Stimulated activated CD8-positive, alpha-beta memory T cell treated with anti-CD3 and anti-CD28 coated beads, Interleukin-2, amount 100 ng/mL, for 48 hours (primary cell): Measurements from ENCODE around the gene CAMK1G.

ENCODE experiments used
- DNase-seq, 2 donors: peaks; one replicate each; pipeline ENCODE4 v3.0.0-alpha.2; 2020; ENCODE audit warnings: low read depth in 2 of 2

Gene CAMK1G

DNA sequence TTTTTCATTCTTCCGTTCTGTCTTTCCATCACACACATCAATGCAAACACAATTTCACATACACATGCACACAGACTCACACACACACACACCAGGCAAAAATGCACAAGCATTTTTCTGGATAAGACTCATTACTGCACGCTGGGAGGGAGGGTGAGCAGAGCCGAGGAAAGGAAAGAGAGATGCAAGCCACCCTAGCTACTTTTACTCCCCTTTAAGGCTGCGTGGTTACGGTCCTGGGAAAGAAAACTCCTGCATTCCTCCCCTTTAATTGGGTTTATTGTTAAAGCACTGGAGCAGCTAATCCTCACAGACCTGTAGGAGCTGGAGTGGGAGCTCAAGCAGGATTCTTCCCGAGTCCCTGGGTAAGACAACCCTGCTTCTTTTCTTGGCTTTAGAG, at the start of gene CAMK1G:
Gene CAMK1G (plus strand): TSS at position 307 of the 400 bp plus-strand sequence. CDS start 11,270 bp downstream, outside the sequence.
- no peak for DNase-seq

DNA sequence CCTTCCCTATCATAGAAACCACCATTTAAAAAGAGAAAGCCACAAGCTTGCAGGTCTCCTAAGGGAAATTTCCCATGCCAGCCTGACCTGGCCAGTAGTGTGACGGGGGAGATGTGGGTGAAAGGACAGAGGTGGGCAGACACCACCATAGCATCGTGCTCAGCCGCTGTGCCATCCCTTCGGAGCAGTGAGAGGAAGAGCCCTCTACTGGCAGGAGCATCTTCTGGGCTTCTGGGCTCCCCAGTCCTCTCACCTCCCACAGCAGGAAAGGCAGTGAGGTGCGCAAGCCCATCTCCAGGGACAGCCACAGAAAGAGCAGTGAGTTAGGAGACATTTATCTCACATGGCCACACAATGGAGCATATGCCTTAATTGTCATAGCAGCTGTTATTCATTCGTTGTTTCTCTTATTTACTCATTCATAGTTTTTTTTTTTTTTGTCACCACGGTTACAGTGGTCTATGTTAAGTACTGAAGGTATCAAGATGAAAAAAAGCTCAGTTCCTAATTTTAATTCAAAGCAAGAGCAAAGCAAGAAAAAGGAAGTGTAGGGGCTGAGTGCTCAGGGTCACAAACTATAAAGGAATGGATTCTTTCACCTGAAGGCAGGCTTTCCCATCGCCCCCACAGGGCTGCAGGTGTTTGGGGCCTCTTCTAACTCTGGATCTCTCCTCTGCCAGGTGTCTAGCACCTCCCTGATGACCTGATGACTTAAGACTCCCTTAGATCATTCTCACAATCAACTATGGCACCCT, 48.8 kb upstream of the CAMK1G start:
- DNase-seq: no peak

DNA sequence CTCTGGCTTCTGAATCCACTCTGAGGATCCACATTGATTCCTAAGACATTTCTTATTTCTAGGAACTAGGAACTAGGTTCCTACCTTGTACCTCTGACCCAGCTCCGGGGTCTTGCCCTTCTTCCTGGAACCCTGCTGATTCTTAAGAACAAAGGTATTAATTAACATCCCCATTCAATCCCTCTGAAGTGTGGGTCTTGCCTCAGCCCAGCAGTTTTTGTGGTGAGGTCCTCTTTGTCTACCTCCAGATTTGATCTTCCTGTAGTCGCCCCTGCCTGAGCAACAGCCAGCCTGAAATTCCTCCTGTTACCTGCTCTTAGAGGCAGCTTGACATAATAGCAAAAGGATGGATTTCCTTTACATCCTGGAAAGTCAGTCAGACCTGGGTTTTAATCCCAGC, 46.7 kb upstream of the CAMK1G start:
- no peak for DNase-seq

DNA sequence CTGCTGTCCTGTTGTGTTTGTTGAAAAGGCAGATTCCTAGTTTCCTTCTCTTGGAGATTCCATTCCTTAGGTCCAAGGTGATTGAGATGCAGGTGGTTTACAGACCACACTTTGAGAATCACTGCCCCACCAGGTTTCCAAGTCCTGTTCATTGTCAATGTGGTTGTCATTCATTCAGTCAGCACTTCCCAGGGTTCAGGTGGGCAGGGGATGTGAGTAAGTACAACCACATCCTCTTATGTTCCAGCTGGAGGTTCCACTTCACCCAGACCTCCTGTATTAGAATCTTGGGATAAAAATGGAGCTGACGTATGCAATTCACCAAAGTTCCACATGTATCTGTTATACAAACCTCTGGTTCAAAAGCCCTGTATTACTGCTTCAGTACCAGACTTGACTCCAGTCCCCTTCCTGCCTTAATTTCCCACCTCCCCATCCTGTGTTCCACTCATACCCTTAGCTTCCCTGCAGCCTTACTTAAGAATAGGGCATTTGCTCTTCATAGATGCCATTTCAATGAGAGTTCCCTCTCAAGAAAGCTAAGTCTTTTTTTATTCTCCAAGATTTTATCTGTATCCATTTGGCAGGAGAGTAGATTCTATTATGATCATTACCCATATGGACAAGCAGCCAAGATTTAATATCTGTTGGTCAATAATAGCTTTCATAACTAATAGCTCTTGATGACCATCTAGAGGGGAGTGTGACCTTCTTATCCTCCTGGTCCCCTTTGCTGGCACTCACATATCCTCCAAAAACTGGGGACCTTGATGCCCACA, 46.0 kb upstream of the CAMK1G start:
- no peak for DNase-seq

DNA sequence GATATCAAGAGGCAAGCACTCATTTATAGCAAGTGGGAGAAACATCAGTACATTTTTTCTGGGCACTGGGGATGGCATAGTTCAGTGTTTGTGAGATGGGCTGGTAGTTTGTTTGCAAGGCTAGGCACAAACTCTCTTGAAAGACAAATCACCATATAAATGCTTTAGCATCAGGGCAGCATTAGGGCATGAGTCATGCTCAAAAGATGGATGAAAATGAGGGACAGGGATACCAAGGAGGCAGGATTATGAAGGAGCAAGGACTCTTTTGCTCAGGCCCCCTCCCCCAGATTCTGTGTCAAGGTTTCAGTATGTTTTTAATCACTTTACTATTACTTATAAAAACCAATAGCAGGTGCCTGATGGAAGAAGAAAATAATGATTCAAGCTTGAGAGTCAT, 43.9 kb upstream of the CAMK1G start:
- DNase-seq: no peak

DNA sequence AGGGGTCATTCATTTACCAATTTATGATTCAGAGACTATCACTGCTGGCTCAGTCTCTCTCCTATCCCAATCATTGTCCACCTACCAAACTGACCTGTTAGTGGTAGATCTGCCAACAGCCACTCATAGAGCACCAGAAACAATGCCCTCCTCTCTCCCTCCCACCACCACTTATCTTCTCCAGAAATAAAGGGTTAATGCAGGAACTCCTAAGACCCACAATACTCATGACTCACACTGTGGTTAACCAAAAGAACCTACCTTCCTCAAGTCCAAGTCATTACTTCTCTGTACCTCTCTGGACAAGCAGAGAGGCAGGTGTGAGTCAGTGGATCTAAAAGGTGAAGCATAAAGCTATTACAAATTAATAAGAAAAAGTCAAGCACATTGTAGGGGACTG, 40.9 kb upstream of the CAMK1G start:
- no peak for DNase-seq

DNA sequence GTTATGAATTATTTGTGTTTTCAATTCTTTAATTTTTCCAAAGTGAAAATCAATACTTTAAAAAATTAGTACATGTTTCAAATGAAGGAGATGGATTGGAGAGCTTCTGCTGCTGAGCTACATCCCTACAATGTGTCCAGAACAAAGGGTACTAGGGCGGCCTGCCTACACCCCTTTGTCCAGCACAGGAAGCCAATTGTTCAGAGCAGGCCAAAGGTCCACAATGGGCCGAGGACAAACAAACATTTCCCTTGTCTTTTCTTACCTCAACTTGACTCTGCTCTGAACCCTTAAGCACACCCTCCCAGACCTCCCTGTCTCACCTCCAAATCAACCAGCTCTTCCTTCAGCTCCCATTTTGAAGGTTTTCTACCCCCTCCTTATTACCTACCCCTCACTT, 39.4 kb upstream of the CAMK1G start:
- DNase-seq: no peak

DNA sequence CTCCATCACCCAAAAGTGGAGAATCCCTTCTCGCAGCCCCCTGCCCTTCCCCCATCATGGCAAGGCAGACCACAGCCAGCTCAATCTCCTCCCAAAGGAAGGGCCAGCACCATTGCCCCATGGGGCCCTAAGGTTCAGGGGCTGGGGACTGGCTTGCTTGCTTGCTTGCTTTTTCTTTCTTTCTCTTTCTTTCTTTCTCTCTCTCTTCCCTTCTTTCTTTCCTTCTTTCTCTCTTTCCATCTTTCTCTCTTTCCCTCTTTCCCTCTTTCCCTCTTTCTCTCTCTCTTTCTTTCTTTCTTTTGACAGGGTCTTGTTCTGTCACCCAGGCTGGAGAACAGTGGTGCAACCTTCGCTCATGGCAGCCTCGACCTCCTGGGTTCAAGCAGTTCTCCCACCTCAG, 38.1 kb upstream of the CAMK1G start:
- no peak for DNase-seq

DNA sequence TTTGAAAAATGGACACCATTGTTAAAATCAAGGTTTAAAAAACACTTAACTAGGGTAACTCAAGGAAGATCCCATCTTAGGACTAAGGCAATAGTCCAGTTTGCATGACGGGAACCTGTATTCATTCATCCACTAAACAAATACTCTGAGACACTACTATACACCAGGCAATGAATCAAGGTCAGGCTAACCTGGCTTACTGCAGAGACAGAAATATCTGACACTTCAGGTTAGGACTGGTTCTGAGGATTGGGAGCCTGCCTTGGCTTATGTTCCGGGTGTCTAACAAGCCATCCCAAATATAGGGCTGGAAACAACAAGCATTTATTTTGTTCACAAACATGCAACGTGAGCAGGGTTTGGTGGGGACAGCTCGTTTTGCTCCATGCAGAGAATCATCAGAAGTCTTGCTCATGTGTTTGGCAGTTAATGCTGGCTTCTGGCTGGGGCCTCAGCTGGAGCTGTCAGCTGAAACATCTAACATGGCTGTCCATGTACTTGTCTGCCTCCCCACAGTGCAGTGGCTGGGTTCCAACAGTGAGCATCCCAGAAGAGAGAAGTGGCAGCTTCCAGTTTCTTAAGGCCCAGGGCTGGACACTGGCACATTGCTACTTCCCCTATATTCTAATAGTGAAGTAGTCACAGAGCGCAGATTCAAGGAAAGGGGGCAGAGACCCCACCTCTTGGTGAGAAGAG, 37.0 kb upstream of the CAMK1G start:
- DNase-seq: no peak

DNA sequence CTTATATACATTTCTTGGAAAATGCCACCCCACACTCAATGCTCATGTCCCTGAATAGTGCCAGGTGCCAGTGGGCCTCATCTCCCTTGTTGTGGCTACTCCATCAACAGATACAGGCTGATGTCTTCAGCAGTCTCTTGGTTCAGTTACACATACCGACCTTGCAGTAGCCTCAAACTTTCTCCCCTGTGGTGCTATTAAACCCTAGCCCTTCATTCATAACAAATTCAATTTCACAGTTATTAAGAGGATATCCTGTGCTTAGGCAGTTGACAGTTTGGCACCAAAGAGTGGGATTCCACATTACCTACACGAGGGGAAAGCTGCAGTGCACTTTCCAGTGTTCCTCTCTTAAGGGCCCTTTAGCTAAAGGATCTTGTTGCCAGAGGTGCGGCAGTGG, 35.9 kb upstream of the CAMK1G start:
- no peak for DNase-seq

DNA sequence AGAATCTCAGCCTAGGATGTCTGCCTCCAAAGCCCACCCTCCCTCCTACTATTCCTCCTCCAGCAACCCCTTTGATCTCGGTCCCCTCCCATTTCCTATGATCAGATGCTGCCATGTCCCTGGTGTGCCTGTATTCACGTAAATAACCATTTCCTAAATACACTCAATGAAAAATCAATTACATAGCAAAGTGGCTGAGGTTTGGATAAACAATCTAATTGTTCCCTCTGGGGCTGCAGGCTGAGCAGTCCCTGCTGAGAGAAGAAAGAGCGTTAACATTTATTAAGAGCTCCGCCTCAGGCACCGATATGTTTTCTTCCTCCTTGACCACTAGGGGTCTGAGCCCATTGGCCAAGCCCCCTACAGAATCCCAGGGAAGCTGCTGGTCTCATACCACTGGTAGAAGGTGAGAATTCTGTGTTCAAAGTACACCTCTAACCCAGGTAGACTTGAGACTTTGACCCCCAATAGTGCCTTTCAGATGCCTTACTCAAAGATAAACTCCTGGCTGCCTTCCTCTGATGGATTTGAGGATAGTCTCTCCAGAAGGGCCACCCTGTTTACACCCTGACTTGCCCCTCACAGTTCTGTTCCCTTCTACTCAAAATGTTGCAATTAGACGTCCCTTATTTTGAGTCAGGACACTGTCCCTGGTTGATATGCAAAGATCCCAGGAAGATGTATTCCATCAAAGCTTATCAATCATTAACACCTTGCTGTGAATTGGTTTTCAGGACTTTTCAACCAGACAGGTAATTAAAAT, 33.9 kb upstream of the CAMK1G start:
- no peak for DNase-seq

DNA sequence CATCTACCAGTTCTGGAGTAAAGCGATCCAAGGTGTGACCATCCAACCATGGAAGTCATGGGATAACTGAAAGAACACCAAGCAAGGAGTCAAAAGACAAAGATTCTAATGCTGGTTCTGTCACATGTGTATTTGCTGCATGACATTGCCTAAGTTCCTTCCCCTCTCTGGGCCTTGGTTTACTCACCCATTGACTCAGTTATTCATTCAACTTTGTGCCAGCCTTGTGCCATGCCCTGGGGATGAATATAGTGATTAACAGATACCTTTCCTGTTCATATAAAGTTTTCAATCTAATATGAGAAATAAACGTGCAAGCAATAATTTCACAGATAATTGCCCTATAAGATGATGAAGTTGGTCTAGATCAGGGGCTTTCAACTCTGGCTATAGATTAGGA, 33.0 kb upstream of the CAMK1G start:
- no peak for DNase-seq

DNA sequence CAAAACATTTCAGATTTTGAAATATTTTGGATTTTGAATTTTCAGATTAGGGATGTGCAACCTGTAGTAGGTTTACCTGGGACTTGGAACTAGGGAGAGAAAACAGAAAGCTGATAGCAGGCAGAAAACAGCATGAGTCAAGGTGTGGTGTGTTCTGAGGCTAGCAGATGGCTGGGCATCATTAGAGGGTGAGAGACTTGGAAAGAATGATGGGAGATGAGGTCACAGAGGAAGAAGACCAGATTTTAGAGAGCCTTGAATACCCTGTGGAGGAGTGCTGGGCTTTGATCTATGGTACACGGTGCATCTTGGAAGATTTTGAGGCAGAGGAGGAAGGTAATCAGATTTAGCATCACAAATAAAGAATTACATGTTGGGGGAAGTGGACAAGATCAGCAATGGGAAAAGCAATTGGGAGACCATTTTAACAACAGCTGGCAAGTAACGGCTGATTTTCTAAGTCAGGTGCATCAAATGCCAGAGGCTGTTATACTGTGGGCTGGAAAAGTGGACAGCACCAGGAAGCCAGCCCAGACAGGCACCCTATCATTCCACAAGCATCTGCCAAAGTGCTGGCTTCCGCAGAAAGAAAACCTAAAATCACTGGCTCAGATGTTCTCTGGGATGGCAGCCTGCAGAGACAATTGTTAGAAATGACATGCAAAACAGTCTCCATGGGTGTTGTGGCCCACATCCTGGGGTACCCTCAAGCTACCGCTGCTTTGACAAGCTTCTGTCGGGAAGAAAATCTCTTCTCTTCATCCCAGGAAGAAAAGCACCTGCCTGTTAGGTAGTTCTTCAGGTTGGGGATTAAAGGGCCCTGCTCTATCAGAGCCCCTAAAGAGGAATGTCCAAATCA, 30.9 kb upstream of the CAMK1G start:
- DNase-seq: no peak

DNA sequence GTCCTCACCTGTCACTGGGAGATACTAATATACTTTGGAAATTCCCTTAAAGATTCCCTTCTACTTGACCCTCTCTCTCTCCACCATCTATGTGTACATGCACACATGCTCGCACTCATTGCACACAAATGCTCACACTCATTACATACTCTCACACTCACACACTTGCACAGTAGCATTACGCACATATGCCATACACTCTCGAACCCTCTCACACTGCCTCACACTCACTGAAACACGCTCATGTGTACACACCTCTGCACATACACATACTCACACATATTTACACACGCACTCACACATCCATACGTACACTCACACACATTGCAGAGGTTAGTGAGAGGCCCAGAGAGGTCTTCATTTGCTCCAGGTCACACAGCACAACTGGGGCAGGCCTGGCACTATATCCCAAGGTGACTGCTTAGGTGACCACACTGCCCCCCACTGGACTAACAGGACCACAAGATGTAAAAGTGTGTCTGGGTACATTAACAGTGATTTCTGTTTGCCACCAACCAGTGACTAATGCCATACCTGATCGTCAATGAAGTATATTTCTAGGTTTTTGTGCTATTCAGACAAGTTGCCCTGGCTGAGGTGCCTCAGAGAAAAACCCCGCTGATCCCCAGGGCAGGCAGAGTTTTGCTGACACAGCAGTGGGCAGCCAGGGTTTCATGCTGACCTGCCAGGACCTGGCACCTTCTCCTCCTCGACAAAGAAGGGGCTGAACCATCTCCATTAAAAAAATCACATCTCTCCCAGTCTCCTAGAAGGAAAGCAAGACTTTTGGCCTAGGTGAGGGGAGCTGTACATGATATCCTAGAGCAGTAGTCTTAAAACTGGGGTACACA, 28.5 kb upstream of the CAMK1G start:
- DNase-seq: no peak

DNA sequence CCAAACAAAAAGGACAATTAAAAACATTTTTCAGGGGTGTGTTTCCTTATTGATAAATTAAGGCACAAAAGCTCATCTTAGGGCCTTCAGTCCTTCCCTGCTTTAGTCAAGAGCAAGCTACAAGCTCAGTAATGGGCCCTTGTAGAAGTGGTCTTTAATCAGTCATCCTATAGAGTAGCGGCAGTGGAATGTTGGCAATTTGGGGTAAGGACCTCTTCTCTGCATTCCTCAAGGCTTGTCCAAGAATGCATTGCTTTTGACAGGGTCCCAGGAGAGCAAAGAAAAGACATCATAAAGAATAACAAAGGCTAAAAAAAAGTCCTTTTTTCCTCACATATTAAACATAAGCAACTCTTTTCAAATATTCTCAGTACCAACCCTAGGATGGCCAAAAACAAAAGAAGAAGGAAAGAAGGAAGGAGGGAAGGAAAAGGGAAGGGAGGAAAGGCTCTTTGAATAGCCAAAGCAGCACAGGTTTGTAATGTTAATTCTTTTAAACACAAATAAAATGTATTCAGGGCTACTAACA, 27.3 kb upstream of the CAMK1G start:
- DNase-seq: no peak

DNA sequence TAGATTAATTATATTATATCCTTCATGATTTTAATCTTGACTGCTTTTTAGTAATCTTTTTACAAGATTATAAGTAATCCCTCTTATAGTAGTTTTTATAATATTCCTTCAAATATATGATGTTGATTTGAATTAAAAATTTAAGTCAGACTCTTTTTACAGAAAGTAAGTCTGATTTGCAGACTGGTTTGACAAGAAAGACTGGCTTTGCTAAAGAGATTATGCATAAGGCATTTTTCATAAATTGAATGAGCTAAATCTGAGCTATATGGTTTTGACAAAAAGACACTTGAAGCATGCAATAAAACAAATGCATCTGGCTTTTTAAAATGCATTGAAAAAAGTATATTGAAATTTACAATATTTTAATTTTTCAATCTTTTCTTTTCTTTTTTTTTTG, 26.3 kb upstream of the CAMK1G start:
- DNase-seq: no peak

DNA sequence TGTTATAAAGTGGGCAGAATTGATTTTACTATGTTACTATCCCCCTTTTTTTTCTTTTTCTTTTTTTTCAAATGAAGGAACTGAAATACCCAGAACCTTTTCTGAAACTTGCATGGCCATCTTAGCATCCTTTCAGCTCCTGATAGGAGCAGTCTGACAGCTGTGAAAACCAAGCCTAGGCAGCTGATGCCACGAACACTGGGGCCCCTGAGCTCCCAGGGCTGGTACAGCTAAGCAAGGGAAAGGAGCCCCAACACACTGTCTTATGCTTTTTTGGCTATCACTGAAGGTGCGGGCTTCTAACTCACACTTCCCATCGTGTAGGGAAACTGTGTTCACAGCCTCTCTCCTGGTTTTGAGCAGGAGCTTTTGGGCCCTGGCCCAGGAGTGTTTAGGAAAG, 23.0 kb upstream of the CAMK1G start:
- DNase-seq: no peak

DNA sequence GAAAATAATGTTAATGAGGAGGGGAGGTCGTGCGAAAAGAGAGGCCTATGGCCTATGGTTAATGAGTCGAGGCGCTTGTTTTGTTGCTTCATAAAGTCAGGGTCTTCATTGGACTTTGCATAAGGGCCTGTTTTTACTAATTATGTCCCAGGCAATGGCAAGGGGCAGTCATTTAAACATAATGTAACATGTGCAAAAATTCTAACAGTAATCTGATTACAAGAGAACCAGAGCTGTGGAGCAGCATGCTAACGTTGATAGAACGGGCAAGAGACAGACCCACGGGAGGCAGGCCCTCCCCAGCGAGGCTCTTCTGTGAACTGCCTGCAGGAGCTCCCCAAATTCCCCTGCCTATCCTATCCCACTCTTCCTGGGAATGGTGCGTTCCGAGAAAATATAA, 22.6 kb upstream of the CAMK1G start:
- no peak for DNase-seq

DNA sequence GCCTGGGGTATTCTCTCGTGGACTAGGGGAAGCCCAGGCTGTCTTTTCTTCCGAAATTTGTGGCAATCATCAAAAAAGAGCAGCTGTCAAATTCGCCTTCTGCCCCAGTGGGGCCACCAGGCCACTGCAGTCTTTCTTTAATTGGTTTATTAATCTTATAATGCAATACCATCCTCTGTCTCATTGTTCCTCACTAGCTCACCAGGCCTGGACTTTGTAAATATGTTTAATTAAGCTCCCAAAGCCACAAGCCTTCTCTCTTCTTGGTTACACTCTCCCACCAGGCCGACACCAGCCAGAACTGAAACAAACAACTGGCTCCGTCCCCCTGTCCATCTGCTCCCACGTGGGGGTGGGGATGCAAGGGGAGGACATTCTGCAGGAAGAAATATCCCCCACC, 22.0 kb upstream of the CAMK1G start:
- no peak for DNase-seq

DNA sequence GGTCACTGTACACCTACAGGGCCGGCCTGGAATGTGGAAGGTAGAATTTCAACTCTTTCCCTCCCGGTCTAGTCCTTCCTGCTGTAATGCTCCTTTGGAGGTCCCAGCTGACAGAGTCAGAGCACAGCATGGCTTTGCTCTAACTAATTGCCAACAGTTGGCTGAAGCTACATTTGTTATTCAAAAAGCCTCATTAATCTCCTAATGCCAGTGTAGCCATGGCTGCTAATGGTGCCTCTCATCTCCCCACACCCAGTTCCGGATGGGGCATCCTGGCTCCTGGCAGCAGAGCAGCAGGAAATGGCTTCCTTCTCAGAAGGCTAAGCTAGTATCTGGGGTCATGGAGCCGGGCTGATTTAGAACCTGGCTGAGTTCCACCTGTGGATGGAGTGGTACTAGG, 18.7 kb upstream of the CAMK1G start:
- no peak for DNase-seq
